HepG2 (cell line): ENCODE results near the gene SPATC1L. TPM values are rescaled to one million over a fixed set of nuclear protein-coding genes. Genes with fewer than 3 reads are reported as not detected.

ENCODE experiments used
- CC2D1A ChIP-seq: sonication (generic); formaldehyde crosslinking; IDR thresholded peaks from 2 replicates; pipeline ENCODE4 v1.8.1; 2023; ENCODE audit warnings: mild to moderate bottlenecking, missing genetic modification reagents
- EEA1 ChIP-seq: sonication (generic); formaldehyde crosslinking; IDR thresholded peaks from 2 replicates; pipeline ENCODE4 v1.5.1; 2020; ENCODE audit warnings: mild to moderate bottlenecking, missing genetic modification reagents, borderline replicate concordance
- HNRNPH1 ChIP-seq: fragments of 200-400 bp; formaldehyde crosslinking; optimal IDR thresholded peaks from 2 replicates; pipeline ENCODE3; 2017; ENCODE audit warnings: mild to moderate bottlenecking, low read depth, low read length
- KLF15 ChIP-seq: sonication (generic); formaldehyde crosslinking; IDR thresholded peaks from 2 replicates; pipeline ENCODE4 v1.8.1; 2023; ENCODE audit warnings: borderline replicate concordance, mild to moderate bottlenecking, inconsistent platforms, missing genetic modification reagents, mixed read lengths
- NFE2 ChIP-seq: sonication (generic); formaldehyde crosslinking; IDR thresholded peaks from 2 replicates; pipeline ENCODE4 v1.4.0; 2020; ENCODE audit warnings: missing genetic modification reagents
- PHF8 ChIP-seq: sonication (generic); formaldehyde crosslinking; IDR thresholded peaks from 2 replicates; pipeline ENCODE4 v1.5.0; 2020; ENCODE audit warnings: missing genetic modification reagents
- RAD51 ChIP-seq: fragments of 450-650 bp; IDR thresholded peaks from 2 replicates; pipeline ENCODE4 v1.6.1; 2016; ENCODE audit warnings: borderline replicate concordance
- SAFB2 ChIP-seq: sonication (generic); formaldehyde crosslinking; IDR thresholded peaks from 2 replicates; pipeline ENCODE4 v1.5.1; 2020; ENCODE audit warnings: missing genetic modification reagents, low read depth, mild to moderate bottlenecking, borderline replicate concordance
- TMF1 ChIP-seq: sonication (generic); formaldehyde crosslinking; IDR thresholded peaks from 2 replicates; pipeline ENCODE4 v1.8.1; 2022; ENCODE audit warnings: low read depth, missing genetic modification reagents
- ZBTB42 ChIP-seq: sonication (generic); formaldehyde crosslinking; IDR thresholded peaks from 2 replicates; pipeline ENCODE4 v1.5.0; 2020; ENCODE audit warnings: mild to moderate bottlenecking, missing genetic modification reagents
- ZNF263 ChIP-seq: sonication (generic); formaldehyde crosslinking; IDR thresholded peaks from 2 replicates; pipeline ENCODE4 v1.4.0; 2020; ENCODE audit warnings: missing genetic modification reagents
- ZNF326 ChIP-seq: sonication (generic); formaldehyde crosslinking; IDR thresholded peaks from 2 replicates; pipeline ENCODE4 v1.4.0; 2020; ENCODE audit warnings: missing genetic modification reagents, borderline replicate concordance
- ZNF530 ChIP-seq: sonication (generic); formaldehyde crosslinking; IDR thresholded peaks from 2 replicates; pipeline ENCODE4 v1.5.0; 2020; ENCODE audit warnings: low read depth, mild to moderate bottlenecking, missing genetic modification reagents
- ZNF557 ChIP-seq: sonication (generic); formaldehyde crosslinking; IDR thresholded peaks from 2 replicates; pipeline ENCODE4 v1.4.0; 2020; ENCODE audit warnings: missing genetic modification reagents
- ZNF672 ChIP-seq: sonication (generic); formaldehyde crosslinking; IDR thresholded peaks from 2 replicates; pipeline ENCODE4 v1.8.1; 2022; ENCODE audit warnings: missing genetic modification reagents
- ZNF710 ChIP-seq: sonication (generic); formaldehyde crosslinking; IDR thresholded peaks from 2 replicates; pipeline ENCODE4 v1.5.0; 2020; ENCODE audit warnings: mild to moderate bottlenecking, missing genetic modification reagents, borderline replicate concordance
- ZNF772 ChIP-seq: sonication (generic); formaldehyde crosslinking; IDR thresholded peaks from 2 replicates; pipeline ENCODE4 v1.5.0; 2020; ENCODE audit warnings: mild to moderate bottlenecking, missing genetic modification reagents
- ZNF792 ChIP-seq: IDR thresholded peaks from 2 replicates; pipeline ENCODE4 v1.6.1; 2016
- polyA plus RNA-seq, 8 experiments: library from polyadenylated mRNA; depleted of rRNA in 3 of 8; stranded (reverse) in 7 of 8; unstranded in 1 of 8; fragments of >200 nt; fragmentation: Illumina TruSeq in 4 of 8; extraction: Trizol in 4 of 8; gene quantifications; 2 replicates each; pipeline versions ENCODE4 v1.2.1 to v1.2.3, GENCODE V29; 2011 to 2016; ENCODE audit warnings: low read depth in 4 of 8, missing spikeins in 1 of 8, mixed read lengths in 1 of 8; ENCODE audit not compliant: insufficient read depth in 1 of 8
- total RNA-seq, 5 experiments: library from RNA; depleted of rRNA; stranded (reverse); fragments of >200 nt; fragmentation: Illumina TruSeq; extraction: Trizol; gene quantifications; 2 replicates each; pipeline ENCODE4 v1.2.3, GENCODE V29; 2016; ENCODE audit warnings: low read depth in 1 of 5
- TF ChIP-seq, protein P1 (sequence below): sonication (generic); formaldehyde crosslinking; IDR thresholded peaks from 2 replicates; pipeline ENCODE4 v1.8.1; 2022; ENCODE audit warnings: mild to moderate bottlenecking, missing genetic modification reagents
- TF ChIP-seq, protein P2 (sequence below): sonication (generic); formaldehyde crosslinking; IDR thresholded peaks from 2 replicates; pipeline ENCODE4 v1.4.0; 2020; ENCODE audit warnings: mild to moderate bottlenecking, low read depth, missing genetic modification reagents
- TF ChIP-seq, protein P3 (sequence below): sonication (generic); formaldehyde crosslinking; IDR thresholded peaks from 2 replicates; pipeline ENCODE4 v1.4.0; 2020; ENCODE audit warnings: mild to moderate bottlenecking, missing genetic modification reagents

SPATC1L gene
- total and polyA plus RNA-seq, 2 of the 13 experiments (the other 11 are each of a cell fraction or from before 2014, with no cell fraction given): 1.4 to 3.3 TPM

DNA sequence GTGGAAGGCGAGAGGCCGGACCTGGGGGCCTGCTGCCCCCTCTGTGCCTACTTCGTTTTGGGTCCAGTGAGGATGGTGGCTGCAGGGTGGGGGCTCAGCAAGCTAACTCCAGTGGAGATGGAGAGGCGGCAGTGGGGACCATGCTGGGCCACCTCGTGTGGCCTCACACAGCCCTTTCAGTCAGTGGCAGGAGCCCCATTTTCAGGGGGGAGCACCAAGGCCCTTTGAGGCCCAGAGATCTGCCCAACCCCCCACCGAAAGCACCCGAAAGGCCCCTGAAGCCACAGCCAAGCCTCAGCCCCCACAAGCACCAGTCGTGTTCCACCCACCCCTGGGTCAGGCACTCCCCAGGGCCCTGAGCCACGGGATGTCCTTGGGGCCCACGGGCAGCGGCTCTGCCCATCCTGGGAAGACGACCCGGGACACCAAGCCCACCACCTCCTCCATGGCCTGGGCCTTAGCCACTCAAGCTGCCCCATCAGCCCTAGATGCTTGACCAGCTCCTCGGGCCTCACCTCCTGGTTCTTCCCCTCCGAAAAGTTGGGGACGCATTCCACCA is 29.2 kb downstream of the SPATC1L start (continued):
- TF ChIP-seq, protein P1, sequence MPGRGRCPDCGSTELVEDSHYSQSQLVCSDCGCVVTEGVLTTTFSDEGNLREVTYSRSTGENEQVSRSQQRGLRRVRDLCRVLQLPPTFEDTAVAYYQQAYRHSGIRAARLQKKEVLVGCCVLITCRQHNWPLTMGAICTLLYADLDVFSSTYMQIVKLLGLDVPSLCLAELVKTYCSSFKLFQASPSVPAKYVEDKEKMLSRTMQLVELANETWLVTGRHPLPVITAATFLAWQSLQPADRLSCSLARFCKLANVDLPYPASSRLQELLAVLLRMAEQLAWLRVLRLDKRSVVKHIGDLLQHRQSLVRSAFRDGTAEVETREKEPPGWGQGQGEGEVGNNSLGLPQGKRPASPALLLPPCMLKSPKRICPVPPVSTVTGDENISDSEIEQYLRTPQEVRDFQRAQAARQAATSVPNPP (CRISPR knock-in tag): no peak
- no peak; the same call in 1 of the 2 replicates for TF ChIP-seq ZNF263 (CRISPR knock-in tag)
- TF ChIP-seq ZNF792 (CRISPR knock-in tag): no peak
- TF ChIP-seq CC2D1A (CRISPR knock-in tag): no peak
- no peak for TF ChIP-seq ZNF326 (CRISPR knock-in tag)
- TF ChIP-seq ZNF710: peak; percentile 27; the same call in 1 of the 2 replicates
- no peak for TF ChIP-seq ZNF557
- no peak for TF ChIP-seq ZNF772
- TF ChIP-seq ZNF672: no peak
- TF ChIP-seq SAFB2 (CRISPR knock-in tag): 0 out of 2 replicates have a peak, but pooled peaks have one; percentile 45
- TF ChIP-seq EEA1: no peak
- TF ChIP-seq, protein P2, sequence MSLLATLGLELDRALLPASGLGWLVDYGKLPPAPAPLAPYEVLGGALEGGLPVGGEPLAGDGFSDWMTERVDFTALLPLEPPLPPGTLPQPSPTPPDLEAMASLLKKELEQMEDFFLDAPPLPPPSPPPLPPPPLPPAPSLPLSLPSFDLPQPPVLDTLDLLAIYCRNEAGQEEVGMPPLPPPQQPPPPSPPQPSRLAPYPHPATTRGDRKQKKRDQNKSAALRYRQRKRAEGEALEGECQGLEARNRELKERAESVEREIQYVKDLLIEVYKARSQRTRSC (CRISPR knock-in tag): 0 out of 2 replicates have a peak, but pooled peaks have one; percentile 7
- TF ChIP-seq PHF8 (CRISPR knock-in tag): no peak
- TF ChIP-seq RAD51: no peak
- TF ChIP-seq, protein P3, sequence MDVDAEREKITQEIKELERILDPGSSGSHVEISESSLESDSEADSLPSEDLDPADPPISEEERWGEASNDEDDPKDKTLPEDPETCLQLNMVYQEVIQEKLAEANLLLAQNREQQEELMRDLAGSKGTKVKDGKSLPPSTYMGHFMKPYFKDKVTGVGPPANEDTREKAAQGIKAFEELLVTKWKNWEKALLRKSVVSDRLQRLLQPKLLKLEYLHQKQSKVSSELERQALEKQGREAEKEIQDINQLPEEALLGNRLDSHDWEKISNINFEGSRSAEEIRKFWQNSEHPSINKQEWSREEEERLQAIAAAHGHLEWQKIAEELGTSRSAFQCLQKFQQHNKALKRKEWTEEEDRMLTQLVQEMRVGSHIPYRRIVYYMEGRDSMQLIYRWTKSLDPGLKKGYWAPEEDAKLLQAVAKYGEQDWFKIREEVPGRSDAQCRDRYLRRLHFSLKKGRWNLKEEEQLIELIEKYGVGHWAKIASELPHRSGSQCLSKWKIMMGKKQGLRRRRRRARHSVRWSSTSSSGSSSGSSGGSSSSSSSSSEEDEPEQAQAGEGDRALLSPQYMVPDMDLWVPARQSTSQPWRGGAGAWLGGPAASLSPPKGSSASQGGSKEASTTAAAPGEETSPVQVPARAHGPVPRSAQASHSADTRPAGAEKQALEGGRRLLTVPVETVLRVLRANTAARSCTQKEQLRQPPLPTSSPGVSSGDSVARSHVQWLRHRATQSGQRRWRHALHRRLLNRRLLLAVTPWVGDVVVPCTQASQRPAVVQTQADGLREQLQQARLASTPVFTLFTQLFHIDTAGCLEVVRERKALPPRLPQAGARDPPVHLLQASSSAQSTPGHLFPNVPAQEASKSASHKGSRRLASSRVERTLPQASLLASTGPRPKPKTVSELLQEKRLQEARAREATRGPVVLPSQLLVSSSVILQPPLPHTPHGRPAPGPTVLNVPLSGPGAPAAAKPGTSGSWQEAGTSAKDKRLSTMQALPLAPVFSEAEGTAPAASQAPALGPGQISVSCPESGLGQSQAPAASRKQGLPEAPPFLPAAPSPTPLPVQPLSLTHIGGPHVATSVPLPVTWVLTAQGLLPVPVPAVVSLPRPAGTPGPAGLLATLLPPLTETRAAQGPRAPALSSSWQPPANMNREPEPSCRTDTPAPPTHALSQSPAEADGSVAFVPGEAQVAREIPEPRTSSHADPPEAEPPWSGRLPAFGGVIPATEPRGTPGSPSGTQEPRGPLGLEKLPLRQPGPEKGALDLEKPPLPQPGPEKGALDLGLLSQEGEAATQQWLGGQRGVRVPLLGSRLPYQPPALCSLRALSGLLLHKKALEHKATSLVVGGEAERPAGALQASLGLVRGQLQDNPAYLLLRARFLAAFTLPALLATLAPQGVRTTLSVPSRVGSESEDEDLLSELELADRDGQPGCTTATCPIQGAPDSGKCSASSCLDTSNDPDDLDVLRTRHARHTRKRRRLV (CRISPR knock-in tag): peak; percentile 89; the same call in 1 of the 2 replicates
- peak; percentile 55; the same call in 1 of the 2 replicates for TF ChIP-seq TMF1
- TF ChIP-seq KLF15 (CRISPR knock-in tag): no peak
- no peak for TF ChIP-seq HNRNPH1
- TF ChIP-seq ZNF530 (CRISPR knock-in tag): no peak
- TF ChIP-seq NFE2: no peak
- peak; percentile 75 for TF ChIP-seq ZBTB42
